ENCODE measurements around the gene PRSS22. TPM values are rescaled to one million over a fixed set of nuclear protein-coding genes. Genes with fewer than 3 reads are reported as not detected.

The PRSS22 gene
- total RNA-seq, 2 donors from 2014 or later = 1.9 TPM; not detected in 1

DNA sequence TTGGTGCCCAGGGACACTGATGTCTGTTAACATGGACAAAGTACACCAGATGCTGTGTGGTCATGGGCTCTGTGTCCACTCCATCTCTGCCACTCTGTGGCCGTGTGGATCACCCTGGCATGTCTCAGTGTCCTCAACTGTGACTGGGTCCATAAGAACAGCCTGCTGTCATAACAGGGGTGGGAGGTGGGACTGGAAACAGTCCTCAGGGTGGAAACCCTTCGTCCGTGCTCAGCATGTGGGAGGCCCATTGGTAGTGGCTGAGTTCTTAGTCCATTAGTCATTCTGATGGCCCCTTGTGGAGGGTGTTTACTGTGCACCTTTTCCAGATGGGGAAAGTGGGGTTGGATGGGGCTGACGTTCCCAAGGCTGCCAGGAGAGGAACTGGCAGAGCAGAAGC lies 37.8 kb upstream of the PRSS22 start:
- Mint-ChIP-seq H3K4me3 (no peak overlapping the region), H3K27ac (no peak overlapping the region), H3K9me3 (no peaks in the 10 kb centered on the region), H3K36me3 (ENCODE audit: low read depth) (no peaks in the 10 kb centered on the region), H3K4me1 (no peaks in the 10 kb centered on the region), H3K27me3 (no peaks in the 10 kb centered on the region)
- ATAC-seq (replicated peaks) = no peak

DNA sequence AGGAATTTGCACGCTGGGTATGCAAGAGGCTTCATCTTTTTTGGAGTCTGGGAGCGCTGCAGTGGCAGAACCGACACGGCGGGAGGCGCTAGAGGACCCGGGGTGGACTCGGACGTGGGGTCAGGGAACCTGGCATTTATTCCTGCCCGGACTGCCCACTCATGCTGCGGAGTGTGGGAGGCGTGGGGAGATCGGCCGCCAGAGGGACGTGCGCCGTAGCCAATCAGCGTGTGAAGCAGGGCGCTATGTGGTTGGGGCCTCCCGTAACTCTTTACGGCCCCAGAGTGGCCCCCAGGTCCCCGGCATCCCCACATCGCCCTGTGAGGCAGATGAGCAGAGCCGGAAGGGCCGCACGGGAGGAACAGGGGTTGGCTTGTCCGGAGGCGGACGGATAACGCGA lies 36.3 kb upstream of the PRSS22 start:
- Mint-ChIP-seq H3K27ac (no peak overlapping the region), H3K4me1 (no peaks in the 10 kb centered on the region), H3K36me3 (ENCODE audit: low read depth) (no peaks in the 10 kb centered on the region), H3K27me3 (no peaks in the 10 kb centered on the region), H3K9me3 (no peaks in the 10 kb centered on the region), H3K4me3 (no peak overlapping the region)
- no peak for ATAC-seq (replicated peaks)

DNA sequence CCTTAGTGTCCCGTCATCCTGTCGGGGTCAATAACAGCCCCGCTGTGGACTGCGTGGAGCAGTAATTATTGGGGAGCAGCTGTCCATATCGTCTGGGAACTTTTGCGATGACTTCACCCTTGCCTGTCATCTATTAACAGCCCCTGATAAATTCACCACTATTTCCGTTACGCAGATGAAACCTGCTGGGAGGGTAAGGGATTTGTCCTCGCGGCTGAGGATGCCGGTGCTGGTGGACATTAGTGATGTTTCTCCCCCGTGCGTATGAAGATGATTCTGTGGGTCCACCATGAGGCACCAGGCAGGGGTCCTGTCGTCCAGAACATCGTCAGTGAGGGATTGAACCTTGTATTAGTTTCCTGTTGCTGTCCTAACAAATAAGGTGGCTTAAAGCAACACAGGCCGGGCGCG lies 26.1 kb upstream of the PRSS22 start:
- no peak for ATAC-seq (replicated peaks)
- H3K27me3 Mint-ChIP-seq = no peaks in the 10 kb centered on the region
- peak overlapping the region; percentile 78 for H3K27ac Mint-ChIP-seq
- no peaks in the 10 kb centered on the region for H3K36me3 Mint-ChIP-seq (ENCODE audit: low read depth)
- H3K9me3 Mint-ChIP-seq = no peaks in the 10 kb centered on the region
- H3K4me1 Mint-ChIP-seq = peaks cover 5% of the 10 kb centered on the region
- H3K4me3 Mint-ChIP-seq = peak overlapping the region; percentile 87

DNA sequence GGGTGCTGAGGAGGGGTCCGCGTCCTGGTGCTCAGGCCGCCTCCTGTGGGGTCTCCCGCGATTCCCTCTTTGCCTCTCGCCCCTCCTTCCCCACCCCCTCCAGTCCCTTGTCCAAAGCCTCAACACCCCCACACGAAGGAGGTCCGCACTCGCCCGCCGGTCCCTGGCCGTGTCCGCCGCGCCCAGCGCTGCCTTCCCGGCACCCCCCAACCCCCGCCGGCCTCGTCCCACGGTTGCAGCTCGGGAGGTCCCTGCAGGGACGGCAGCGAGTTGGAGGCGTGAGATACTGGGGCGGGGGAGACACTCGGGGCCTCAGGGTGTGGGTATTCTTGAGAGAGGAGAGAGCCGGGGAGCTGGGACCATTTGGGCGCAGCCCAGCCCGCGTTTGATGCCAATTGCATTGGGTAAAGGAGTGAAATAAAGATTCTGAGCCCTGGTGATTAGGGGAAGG lies 25.5 kb upstream of the PRSS22 start:
- no peaks in the 10 kb centered on the region for H3K27me3 Mint-ChIP-seq
- H3K36me3 Mint-ChIP-seq (ENCODE audit: low read depth) = no peaks in the 10 kb centered on the region
- H3K9me3 Mint-ChIP-seq = no peaks in the 10 kb centered on the region
- peaks cover 5% of the 10 kb centered on the region for H3K4me1 Mint-ChIP-seq
- ATAC-seq (replicated peaks) = no peak
- H3K27ac Mint-ChIP-seq = peak overlapping the region; percentile 78
- peak overlapping the region; percentile 87 for H3K4me3 Mint-ChIP-seq

DNA sequence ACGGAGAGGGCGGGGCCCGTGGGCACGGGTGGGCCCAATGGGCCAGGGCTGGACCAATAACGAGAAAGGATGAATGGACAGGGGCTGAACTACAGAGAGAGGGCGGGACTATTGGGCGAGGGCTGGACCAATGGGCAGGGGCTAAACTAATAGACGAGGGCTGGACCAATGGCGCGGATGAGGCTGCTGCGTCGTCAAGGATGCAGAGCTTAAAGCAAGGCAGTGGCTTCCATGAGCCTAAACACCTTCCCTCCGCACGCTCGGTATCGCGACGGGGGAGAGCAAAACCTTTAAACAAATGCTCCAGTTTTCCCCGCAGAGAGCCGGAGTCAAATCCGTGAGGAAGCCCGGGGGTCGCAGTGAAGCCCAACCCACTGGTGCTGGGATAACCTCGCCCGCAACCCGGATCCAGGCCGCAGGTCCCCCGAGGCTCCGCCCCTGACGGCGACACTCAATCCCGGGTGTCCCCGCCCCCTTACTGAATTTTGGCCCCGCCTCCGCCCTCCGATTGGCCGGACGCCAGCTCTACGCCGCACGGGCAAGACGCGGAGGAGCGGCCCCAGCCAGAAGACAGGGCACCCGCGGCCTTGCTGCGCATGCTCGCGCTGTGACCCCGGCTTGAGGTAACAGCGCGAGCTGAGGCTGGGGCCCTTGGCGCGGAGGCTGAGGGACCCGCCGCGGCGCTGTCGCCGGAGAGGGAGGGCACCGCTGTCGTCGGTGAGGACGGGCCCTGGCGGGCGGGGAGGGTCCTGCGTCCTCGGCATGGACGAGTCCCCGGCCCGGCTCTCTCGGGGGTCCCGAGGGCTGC lies 24.9 kb upstream of the PRSS22 start, which contains the start of gene FLYWCH2:
Gene FLYWCH2 (plus strand): TSS at position 566 of the 808 bp plus-strand sequence. CDS start 13,235 bp downstream, outside the sequence.
- Mint-ChIP-seq H3K4me1 (peaks cover 5% of the 10 kb centered on the region), H3K27ac (peak within 1 kb of the TSS; percentile 90), H3K9me3 (no peaks in the 10 kb centered on the region), H3K36me3 (ENCODE audit: low read depth) (no peaks in the 10 kb centered on the region), H3K27me3 (no peaks in the 10 kb centered on the region), H3K4me3 (peak within 1 kb of the TSS; percentile 87)
- ATAC-seq (replicated peaks) = peak; percentile 95

DNA sequence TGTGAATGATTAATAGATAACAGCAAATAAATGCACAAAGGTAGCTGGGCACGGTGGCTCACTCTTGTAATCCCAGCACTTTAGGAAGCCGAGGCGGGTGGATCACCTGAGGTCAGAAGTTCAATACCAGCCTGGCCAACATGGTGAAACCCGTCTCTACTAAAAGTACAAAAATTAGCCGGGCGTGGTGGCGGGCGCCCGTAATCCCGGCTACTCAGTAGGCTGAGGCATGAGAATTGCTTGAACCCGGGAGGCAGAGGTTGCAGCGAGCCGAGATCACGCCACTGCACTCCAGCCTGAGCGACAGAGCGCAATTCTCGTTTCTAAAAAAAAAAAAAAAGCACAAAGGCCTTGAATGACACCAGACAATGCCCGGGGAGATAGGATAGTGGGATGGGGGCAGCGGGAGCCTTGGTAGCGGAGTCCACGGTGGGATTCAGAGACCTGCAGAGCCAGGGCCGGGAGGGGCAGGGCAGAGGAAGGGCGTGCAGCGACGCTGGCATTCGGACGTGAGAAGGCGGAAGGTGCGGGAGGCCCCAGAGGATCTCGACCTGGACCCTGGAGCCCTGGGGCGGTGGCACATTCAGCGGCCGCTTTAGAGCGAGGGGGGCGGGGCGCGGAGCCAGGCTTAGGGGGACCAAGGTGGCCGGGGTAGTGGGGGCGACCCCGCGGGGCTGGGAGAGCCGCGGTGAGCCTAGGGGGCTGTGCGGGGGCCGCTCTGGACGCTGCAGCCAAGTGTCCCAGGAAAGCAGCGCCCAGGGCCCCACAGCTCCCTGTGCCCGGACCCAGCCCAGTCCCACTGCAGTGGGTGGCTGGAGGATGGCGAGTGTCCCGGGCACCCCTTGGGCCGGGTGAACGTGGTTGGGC lies 24.0 kb upstream of the PRSS22 start:
- H3K4me3 Mint-ChIP-seq = peak overlapping the region; percentile 87
- no peaks in the 10 kb centered on the region for H3K27me3 Mint-ChIP-seq
- H3K27ac Mint-ChIP-seq = peak overlapping the region; percentile 90
- ATAC-seq (replicated peaks) = peak; percentile 13
- H3K9me3 Mint-ChIP-seq = no peaks in the 10 kb centered on the region
- no peaks in the 10 kb centered on the region for H3K36me3 Mint-ChIP-seq (ENCODE audit: low read depth)
- peaks cover 5% of the 10 kb centered on the region for H3K4me1 Mint-ChIP-seq

DNA sequence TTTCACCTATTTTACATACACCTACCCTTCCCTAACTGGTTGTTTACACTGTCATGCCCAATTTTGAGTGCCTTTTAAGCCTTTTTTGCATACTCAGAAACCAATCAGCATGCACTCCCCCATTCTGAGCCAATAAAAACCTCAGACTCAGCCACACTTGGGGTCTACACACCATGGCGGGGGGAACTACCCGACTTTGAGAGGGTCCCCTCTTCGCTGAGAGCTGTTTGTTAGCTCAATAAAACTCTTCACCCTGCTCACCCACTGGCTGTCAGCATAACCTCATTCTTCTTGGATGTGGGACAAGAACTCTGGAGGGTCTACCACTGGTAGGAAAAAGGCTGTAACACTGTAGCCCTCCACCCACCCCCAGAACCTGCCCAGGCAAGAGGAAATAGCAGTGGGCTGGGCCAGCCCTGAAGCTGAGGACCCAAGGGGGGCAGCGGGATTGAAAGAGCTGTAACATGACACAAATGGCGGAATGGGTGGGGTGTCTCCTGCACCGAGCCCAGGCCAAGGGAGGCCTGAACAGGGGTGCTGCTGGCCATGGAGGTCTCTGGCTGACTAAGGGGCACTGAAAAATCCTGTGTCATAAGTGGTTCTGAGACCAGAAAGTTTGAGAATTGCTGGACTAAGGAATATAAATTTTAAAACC lies 22.0 kb upstream of the PRSS22 start:
- ATAC-seq (replicated peaks) = no peak
- Mint-ChIP-seq H3K9me3 (no peaks in the 10 kb centered on the region), H3K27me3 (no peaks in the 10 kb centered on the region), H3K4me3 (no peak overlapping the region), H3K4me1 (peaks cover 5% of the 10 kb centered on the region), H3K36me3 (ENCODE audit: low read depth) (no peaks in the 10 kb centered on the region), H3K27ac (no peak overlapping the region)

DNA sequence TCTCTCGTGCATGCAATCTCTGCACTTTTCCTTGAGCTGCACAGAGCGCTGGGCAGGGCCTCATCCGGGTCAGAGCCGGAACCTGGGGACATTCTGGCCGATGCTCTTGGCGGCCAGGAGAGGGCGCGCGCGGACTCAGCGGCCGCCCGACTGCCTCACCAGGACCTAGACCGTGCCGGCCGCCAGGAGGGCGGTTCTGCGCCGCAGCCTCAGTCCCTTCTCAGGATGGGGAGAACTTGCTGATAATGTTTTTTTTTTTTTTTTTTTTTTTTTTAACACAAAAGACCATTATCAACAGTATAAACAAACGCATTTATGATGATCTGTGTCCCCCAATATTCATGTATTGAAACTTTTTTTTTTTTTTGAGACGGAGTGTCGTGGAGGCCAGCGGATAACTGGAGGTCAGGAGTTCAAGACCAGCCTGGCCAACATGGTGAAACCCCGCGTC lies 17.0 kb upstream of the PRSS22 start:
- Mint-ChIP-seq H3K4me3 (no peak overlapping the region), H3K27me3 (no peaks in the 10 kb centered on the region), H3K36me3 (ENCODE audit: low read depth) (no peaks in the 10 kb centered on the region), H3K4me1 (no peaks in the 10 kb centered on the region), H3K27ac (no peak overlapping the region), H3K9me3 (no peaks in the 10 kb centered on the region)
- ATAC-seq (replicated peaks) = peak; percentile 100

DNA sequence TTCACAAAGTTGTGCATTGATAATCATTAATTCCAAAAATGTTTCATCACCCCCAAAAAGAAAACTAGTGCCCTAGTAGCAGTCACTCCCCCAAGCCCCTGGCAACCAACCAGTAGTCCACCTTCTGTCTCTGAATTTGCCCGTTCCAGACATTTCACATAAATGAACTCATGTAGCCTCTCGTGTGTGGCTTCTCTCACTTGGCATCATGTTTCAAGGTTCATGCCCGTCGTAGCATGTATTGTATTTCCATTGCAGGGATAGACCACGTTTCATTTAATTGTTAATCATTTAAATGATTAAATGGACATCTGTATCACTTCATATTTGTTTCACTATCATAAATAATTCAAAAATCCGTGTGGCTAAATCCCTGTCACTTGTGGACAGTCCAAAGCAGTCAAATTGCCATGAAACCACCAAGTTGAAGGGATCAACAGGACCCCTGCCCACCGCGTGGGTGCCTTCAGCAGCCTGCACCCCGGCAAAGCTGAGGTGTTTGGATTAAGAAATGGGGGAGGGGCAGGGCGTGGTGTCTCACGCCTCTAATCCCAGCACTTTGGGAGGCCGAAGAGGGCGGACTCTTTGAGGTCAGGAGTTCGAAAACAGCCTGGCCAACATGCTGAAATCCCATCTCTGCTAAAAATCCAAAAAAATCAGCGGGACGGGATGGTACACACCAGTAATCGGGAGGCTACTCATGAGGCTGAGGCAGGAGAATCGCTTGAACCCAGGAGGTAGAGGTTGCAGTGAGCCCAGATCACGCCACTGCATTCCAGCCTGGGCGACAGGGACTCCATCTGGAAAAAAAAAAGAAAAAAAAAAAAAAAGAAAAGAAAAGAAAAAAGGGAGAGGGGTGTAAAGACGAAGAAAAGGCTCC lies 16.3 kb upstream of the PRSS22 start:
- H3K27me3 Mint-ChIP-seq = no peaks in the 10 kb centered on the region
- H3K9me3 Mint-ChIP-seq = no peaks in the 10 kb centered on the region
- ATAC-seq (replicated peaks) = no peak
- H3K36me3 Mint-ChIP-seq (ENCODE audit: low read depth) = no peaks in the 10 kb centered on the region
- H3K4me1 Mint-ChIP-seq = no peaks in the 10 kb centered on the region
- no peak overlapping the region for H3K4me3 Mint-ChIP-seq
- H3K27ac Mint-ChIP-seq = no peak overlapping the region

DNA sequence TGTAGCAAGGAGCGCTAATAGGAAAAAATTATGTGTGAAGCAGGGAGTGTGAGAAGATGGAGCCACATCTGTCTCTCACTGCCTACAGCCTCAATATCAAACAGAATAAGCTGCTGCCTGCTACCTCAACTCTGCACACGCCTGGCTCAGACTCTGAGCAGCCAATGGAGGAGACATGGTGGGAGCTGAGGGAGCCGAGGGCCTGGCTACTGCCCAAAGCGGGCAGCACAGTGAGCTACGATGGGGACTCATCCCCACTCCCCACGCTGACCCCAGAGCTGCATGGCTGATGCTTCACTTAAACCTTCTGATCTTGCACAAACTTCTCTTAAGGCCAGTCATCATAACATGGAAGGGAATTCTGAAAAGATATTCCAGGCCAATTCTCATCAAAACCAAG lies 14.0 kb upstream of the PRSS22 start:
- Mint-ChIP-seq H3K9me3 (no peaks in the 10 kb centered on the region), H3K4me1 (no peaks in the 10 kb centered on the region), H3K27me3 (no peaks in the 10 kb centered on the region), H3K27ac (no peak overlapping the region), H3K4me3 (no peak overlapping the region), H3K36me3 (ENCODE audit: low read depth) (no peaks in the 10 kb centered on the region)
- ATAC-seq (replicated peaks) = no peak

DNA sequence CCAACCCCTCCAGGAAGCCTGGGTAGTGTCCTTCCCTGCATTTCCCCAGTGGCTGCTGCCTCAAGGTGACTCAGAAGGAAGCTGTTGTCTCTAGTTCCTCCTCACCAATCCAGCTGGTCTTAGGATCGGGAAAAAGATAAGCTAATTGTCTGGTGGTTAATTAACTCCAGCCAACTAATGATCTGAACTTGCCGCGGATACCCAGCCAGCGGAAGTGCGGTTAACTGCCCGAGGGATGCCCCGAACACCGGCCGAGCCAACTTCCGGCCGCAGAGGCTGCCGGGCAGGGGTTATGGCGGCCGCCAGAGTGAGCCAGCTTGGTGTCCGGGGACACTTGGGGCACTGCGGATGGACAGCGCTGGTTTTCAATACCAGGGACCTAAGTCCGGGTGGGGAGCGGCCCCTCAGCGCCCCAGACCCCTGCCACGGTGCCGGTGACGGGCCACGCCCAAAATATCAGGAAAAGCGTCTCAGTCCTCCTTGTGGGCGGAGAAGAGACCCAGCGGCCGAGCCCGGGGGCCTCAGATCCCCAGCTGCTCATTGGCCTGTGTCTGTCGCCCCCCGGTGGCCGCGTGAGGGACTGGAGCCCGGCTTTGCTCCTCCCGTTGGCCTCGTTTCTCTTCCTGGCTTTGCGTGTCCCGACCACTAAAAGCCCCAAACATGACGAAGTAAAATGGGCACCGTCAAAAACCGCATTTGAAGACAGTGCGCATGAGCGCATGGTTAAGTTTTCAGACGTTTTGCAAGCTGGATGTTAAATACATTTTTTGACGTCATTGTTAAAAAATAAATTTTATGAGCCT lies 10.2 kb upstream of the PRSS22 start:
- H3K4me3 Mint-ChIP-seq = peak overlapping the region; percentile 92
- no peaks in the 10 kb centered on the region for H3K9me3 Mint-ChIP-seq
- H3K27me3 Mint-ChIP-seq = no peaks in the 10 kb centered on the region

DNA sequence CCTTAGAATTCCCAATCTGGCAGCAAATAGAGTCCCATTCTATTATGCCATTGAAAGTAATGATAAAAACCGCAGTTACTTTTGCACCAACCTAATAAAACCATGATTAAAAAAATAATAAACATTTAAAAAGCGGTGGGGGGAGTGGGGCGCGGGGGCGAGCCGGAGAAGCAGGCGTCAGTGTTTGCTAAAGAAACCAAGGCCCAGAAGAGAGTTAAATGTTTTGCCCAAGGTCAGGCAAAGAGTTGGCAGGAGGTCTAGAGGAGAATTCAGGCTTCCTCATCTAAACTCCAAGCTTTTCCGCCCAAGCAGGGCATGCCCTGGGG lies 9.7 kb upstream of the PRSS22 start:
- H3K27me3 Mint-ChIP-seq = no peaks in the 10 kb centered on the region
- H3K9me3 Mint-ChIP-seq = no peaks in the 10 kb centered on the region
- ATAC-seq (replicated peaks) = no peak
- peak overlapping the region; percentile 92 for H3K4me3 Mint-ChIP-seq
- peak overlapping the region; percentile 89 for H3K27ac Mint-ChIP-seq
- H3K36me3 Mint-ChIP-seq (ENCODE audit: low read depth) = no peaks in the 10 kb centered on the region
- H3K4me1 Mint-ChIP-seq = peaks cover 7% of the 10 kb centered on the region

More for the DNA sequence above, 10.2 kb upstream of the PRSS22 start:
- no peaks in the 10 kb centered on the region for H3K36me3 Mint-ChIP-seq (ENCODE audit: low read depth)
- ATAC-seq (replicated peaks) = peak; percentile 94
- peak overlapping the region; percentile 89 for H3K27ac Mint-ChIP-seq
- peaks cover 7% of the 10 kb centered on the region for H3K4me1 Mint-ChIP-seq

DNA sequence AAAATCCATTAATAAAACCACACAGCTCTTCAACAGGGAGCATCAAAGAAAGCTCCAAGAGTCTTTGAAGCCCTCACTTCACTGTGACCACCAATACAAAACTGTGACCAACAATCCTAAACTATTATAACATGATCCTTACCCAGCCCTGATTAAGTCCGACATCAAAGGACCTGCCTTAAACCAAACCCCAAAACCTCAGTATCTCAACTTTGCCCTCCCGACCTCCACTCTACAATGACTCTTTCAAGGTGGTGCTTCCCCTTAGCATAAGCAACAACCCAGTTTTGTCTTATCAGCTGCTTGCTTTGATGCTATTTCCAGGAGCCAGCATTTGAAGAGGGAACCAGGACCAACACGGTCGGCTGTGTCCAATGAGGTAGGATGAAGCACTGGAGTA lies 8.5 kb upstream of the PRSS22 start:
- Mint-ChIP-seq H3K36me3 (ENCODE audit: low read depth) (no peaks in the 10 kb centered on the region), H3K4me1 (peaks cover 7% of the 10 kb centered on the region), H3K4me3 (peak overlapping the region; percentile 12), H3K9me3 (no peaks in the 10 kb centered on the region), H3K27ac (peak overlapping the region; percentile 7), H3K27me3 (no peaks in the 10 kb centered on the region)
- ATAC-seq (replicated peaks) = peak; percentile 46

All from activated T-helper 17 cell treated with anti-CD3 and anti-CD28 coated beads, Interleukin-2, amount 50 U/mL, for 72 hours (primary cell).